ENCODE measurements around the gene FAM180B. TPM values are rescaled to one million over a fixed set of nuclear protein-coding genes. Genes with fewer than 3 reads are reported as not detected.

The FAM180B gene
- total and polyA plus RNA-seq, 2 of the 8 experiments (the other 6 are each of a cell fraction or from before 2014, with no cell fraction given): 0.09 TPM; not detected in 1

GRCh38 chr11:47553406-47553743, 33.1 kb upstream of the FAM180B start:
- Histone ChIP-seq H4K8ac (ENCODE audit: extremely low read depth, insufficient read depth, low read length) (peak overlapping the region; percentile 96; the same call in 1 of the 2 replicates), H3K4me2 (ENCODE audit: insufficient read depth in 1 of 2, low read depth in 2 of 2, low read length in 2 of 2) (peak overlapping the region; percentile 73 to 98), H3K27me3 (replicated peaks in 1 of 4; ENCODE audit: control insufficient read depth in 3 of 4, extremely low read depth in 1 of 4, insufficient read depth in 3 of 4, low read length in 3 of 4) (no peaks in the 10 kb centered on the region), H2BK5ac (ENCODE audit: low read depth, low read length) (peak overlapping the region; percentile 36; the same call in 1 of the 2 replicates), H4K20me1 (replicated peaks in 1 of 2; ENCODE audit: control insufficient read depth in 1 of 2, insufficient read depth in 2 of 2, low read length in 2 of 2) (peaks cover 11 to 19% of the 10 kb centered on the region in 2 experiments), H3K27ac (ENCODE audit: low read depth, low read length) (peak overlapping the region; percentile 43; the same call in 1 of the 2 replicates), H3K23ac (ENCODE audit: insufficient read length) (no peak overlapping the region), H3K79me2 (ENCODE audit: control insufficient read depth in 1 of 2, insufficient read depth in 2 of 2, low read length in 2 of 2) (peaks cover 37 to 43% of the 10 kb centered on the region in 2 experiments), H2AFZ (ENCODE audit: low read length) (peak overlapping the region; percentile 99), H3K36me3 (ENCODE audit: control insufficient read depth in 2 of 4, insufficient read depth in 4 of 4, low read length in 3 of 4) (peaks cover 0 to 6% (median 0%) of the 10 kb centered on the region in 4 experiments; a peak in 1 of 8 replicates), H3K56ac (replicated peaks; ENCODE audit: insufficient read length, low read depth, low read length) (no peak overlapping the region), H4K5ac (ENCODE audit: insufficient read length, low read depth, low read length) (peak overlapping the region; percentile 91), H2BK120ac (replicated peaks; ENCODE audit: low read depth, low read length) (peak overlapping the region; percentile 86), H3K23me2 (ENCODE audit: low read depth, low read length) (peaks cover 3% of the 10 kb centered on the region; the same call in 1 of the 2 replicates), H2AK5ac (ENCODE audit: low read depth, low read length) (no peak overlapping the region; the same call in 1 of the 2 replicates), H3K9me3 (ENCODE audit: insufficient read depth in 2 of 2, low read depth in 1 of 2, low read length in 1 of 2) (no peaks in the 10 kb centered on the region), H3K4me3 (ENCODE audit: extremely low read depth in 1 of 4, insufficient read depth in 2 of 4, low read depth in 3 of 4, low read length in 4 of 4) (peak overlapping the region; percentile 29 to 83 (median 48); a peak in 7 of 8 replicates), H3K4ac (replicated peaks; ENCODE audit: insufficient read length, low read depth, low read length) (peak overlapping the region; percentile 92), H3K18ac (ENCODE audit: extremely low read depth, low read length) (peak overlapping the region; percentile 25; the same call in 1 of the 2 replicates), H2BK20ac (ENCODE audit: low read length) (no peak overlapping the region), H3K14ac (ENCODE audit: insufficient read length) (no peak overlapping the region), H3K4me1 (replicated peaks in 1 of 4; ENCODE audit: control insufficient read depth in 3 of 4, insufficient read depth in 4 of 4, low read length in 3 of 4) (peaks cover 0 to 2% (median 0%) of the 10 kb centered on the region in 4 experiments; a peak in 1 of 7 replicates), H2BK15ac (ENCODE audit: low read length) (no peak overlapping the region), H3K79me1 (ENCODE audit: low read depth, low read length) (no peaks in the 10 kb centered on the region), H4K91ac (replicated peaks; ENCODE audit: insufficient read length, low read length) (peak overlapping the region; percentile 68), H2BK12ac (ENCODE audit: low read depth, low read length) (peak overlapping the region; percentile 32; the same call in 1 of the 2 replicates), H3K9ac (replicated peaks in 1 of 4; ENCODE audit: extremely low read depth in 1 of 4, low read depth in 3 of 4, low read length in 3 of 4) (peak overlapping the region; percentile 13 to 90 (median 59))
- TF ChIP-seq KDM1A (IDR thresholded peaks at IDR 0.05; ENCODE audit: borderline replicate concordance, low read length): 0 out of 2 replicates have a peak, but pooled peaks have one; percentile 3
- TF ChIP-seq ASH2L (IDR thresholded peaks at IDR 0.05; ENCODE audit: low read length): no peak
- TF ChIP-seq ZNF274 (IDR thresholded peaks at IDR 0.05; ENCODE audit: borderline replicate concordance, extremely low read depth, low read length): no peak
- no peak for TF ChIP-seq JUND (IDR thresholded peaks at IDR 0.05; ENCODE audit: low read length)
- peak; percentile 33; the same call in 1 of the 2 replicates for TF ChIP-seq MAX (IDR thresholded peaks at IDR 0.05)
- TF ChIP-seq SAP30 (IDR thresholded peaks at IDR 0.05; ENCODE audit: insufficient read depth, insufficient replicate concordance, low read length): peak; percentile 23
- 0 out of 2 replicates have a peak, but pooled peaks have one; percentile 32 for TF ChIP-seq PHF8 (conservative IDR thresholded peaks at IDR 0.05; ENCODE audit: low read depth, low read length)
- 12% methylated on average over 9 of the region's 9 CpGs; no CpG with 5 or more reads in 1 of the 2 experiments for WGBS, 2 experiments (ENCODE audit: extremely low coverage in 1 of 2, insufficient coverage in 1 of 2, insufficient read length in 1 of 2, insufficient replicate concordance in 2 of 2, low coverage in 1 of 2, low lambda C conversion rate in 2 of 2, missing lambda C conversion rate in 1 of 2)
- FAIRE-seq: no peak
- no peak for DNase-seq (ENCODE audit: low read depth in 1 of 2, low spot score in 2 of 2)
- ChIA-PET POLR2A (ENCODE audit: partially characterized antibody) (interaction anchor here (0.6 to 5.0 kb wide), 7 partner anchors 12 to 31 kb away, joined by 3 to 65 read pairs (median 8); partner anchors contain the start of gene PTPMT1), CTCF (ENCODE audit: partially characterized antibody) (interaction anchor here (0.6 to 2.0 kb wide), 7 partner anchors 9 to 25 kb away, joined by 3 to 6 read pairs (median 3); partner anchors contain the start of genes KBTBD4 and NDUFS3)
